GM18499 (cell line): ENCODE data around the gene KCNMB3.
"Not testable (repeated sequence)": the region's sequence is repeated elsewhere in the genome, so short reads cannot be mapped to it uniquely, and the experiment has no call there.

Experiments used
- ATAC-seq: cut with Tn5 transposase; IDR thresholded peaks from one replicate; pipeline ENCODE4 v1.9.1; 2021; ENCODE audit warnings: moderate number of reproducible peaks; ENCODE audit not compliant: insufficient read depth, unreplicated experiment

KCNMB3 gene

DNA sequence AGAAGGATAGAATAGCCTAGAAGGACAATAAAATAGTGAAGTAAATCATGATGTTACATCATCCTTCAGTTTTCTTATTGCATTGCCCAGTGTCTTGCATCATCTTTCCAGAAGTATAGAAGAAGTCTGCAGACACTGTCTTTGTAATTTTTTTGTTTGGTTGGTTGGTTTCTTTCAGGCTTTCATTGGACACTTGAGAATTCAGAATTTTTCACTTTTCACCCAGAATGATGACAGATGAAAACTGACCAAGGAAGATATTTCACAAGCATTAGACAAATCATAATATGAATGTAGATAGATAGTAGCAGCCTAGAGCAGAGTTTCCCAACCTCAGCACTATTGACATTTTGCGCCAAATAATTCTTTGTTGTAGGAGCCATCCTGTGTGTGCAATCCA lies 35.4 kb downstream of the KCNMB3 start:
- ATAC-seq = not testable (repeated sequence)

DNA sequence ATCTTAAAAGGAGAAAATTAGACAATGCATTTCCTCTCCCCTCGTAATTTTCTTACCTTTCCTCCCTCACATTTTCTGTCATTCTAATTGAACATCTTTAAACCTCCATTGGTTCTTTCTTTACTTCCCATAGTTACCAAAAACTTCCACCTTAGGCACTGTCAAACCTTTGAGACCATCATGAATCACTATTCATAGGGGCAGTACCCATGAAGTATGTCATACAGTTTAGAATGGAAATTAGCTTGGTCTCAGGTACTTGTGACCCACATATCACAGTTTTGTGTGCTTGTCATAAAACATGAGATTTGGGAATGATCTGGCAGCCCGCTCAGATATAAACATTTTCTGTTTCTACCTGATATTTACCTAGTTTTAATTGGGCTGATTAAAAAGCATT lies 50.1 kb downstream of the KCNMB3 start:
- no peak for ATAC-seq

GRCh38 chr3:179196700-179197099 lies 54.2 kb downstream of the KCNMB3 start:
- ATAC-seq = no peak

GRCh38 chr3:179196098-179196497 lies 54.8 kb downstream of the KCNMB3 start:
- ATAC-seq = peak; percentile 90

DNA sequence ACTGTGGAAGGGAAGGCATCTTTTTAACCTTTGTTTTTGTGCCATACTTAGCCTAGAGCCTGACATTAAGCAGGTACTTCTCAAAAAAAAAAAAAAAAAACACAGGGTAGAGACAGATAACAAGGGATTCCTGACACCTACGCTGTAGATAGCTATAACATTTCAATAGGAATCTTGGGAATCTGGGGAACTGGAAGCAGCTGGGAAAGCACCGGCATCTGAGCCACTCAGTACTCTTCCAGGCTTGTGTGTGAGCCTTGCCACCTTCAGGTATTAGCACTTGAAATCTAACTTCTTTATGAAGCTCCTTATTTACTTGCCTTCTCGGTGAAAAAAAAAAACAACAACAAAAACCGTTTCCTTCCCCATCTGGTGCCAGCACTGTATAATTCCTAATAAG lies 56.0 kb downstream of the KCNMB3 start:
- ATAC-seq = no peak
